ENCODE results near the gene ST8SIA1. TPM values are rescaled to one million over a fixed set of nuclear protein-coding genes. Genes with fewer than 3 reads are reported as not detected.
A peak's percentile ranks its signal among the peaks of the same experiment; 100 is the strongest.
"Not testable (repeated sequence)": the region's sequence is repeated elsewhere in the genome, so short reads cannot be mapped to it uniquely, and the experiment has no call there.

The ST8SIA1 gene, protein sequence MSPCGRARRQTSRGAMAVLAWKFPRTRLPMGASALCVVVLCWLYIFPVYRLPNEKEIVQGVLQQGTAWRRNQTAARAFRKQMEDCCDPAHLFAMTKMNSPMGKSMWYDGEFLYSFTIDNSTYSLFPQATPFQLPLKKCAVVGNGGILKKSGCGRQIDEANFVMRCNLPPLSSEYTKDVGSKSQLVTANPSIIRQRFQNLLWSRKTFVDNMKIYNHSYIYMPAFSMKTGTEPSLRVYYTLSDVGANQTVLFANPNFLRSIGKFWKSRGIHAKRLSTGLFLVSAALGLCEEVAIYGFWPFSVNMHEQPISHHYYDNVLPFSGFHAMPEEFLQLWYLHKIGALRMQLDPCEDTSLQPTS
- 1.2 to 2.2 TPM (median 1.7 TPM) in 3 replicates for total RNA-seq

DNA sequence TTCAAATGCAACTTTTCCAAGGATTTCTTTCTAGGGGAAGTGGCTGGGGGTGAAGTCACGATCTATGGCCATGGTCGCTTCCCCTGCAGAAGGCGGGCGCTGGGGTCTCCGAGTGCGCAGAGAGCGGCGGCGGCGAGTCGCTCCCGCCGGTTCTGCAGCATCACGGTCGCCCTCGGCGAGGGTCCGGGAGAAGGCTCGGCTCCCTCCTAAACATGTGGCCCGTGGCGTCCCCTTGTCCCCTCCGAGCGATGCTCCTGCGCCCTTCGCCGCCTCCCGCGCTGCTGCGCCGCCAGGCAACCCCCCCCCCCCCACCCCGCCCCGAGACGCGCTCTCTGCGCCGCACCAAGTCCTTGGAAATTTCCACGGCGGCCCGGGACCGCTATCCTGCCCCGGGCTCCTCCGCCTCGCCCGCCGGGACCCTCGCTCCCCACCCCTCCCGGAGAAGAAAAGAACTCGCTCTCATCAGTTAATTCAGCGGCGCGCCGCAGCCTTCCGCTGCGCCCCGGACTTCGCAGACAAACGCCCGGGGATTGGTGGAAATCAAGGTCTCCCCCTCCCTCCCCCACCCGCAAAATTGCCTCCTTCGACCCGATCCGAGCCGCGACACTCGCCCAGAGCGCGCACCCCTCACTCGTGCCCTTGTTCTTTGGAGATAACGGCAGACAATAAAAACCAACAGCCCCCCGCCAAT, at the start of gene ST8SIA1:
TSS of gene ST8SIA1 (minus strand) at position 298 of the 691 bp plus-strand sequence. CDS start 475 bp downstream, outside the sequence.
- peak in 1 of 2 experiments; percentile 47 for DNase-seq (ENCODE audit: low spot score in 2 of 2, unreplicated experiment in 2 of 2)
- no peaks in the 10 kb centered on the region for H3K36me3 Mint-ChIP-seq
- H3K4me3 Mint-ChIP-seq: peak within 1 kb of the TSS; percentile 89
- H3K9me3 Mint-ChIP-seq: no peaks in the 10 kb centered on the region
- peaks cover 68% of the 10 kb centered on the region for H3K27me3 Mint-ChIP-seq (ENCODE audit: low read depth)
- H3K4me1 Mint-ChIP-seq: peaks cover 15% of the 10 kb centered on the region
- TF ChIP-seq, protein P1, sequence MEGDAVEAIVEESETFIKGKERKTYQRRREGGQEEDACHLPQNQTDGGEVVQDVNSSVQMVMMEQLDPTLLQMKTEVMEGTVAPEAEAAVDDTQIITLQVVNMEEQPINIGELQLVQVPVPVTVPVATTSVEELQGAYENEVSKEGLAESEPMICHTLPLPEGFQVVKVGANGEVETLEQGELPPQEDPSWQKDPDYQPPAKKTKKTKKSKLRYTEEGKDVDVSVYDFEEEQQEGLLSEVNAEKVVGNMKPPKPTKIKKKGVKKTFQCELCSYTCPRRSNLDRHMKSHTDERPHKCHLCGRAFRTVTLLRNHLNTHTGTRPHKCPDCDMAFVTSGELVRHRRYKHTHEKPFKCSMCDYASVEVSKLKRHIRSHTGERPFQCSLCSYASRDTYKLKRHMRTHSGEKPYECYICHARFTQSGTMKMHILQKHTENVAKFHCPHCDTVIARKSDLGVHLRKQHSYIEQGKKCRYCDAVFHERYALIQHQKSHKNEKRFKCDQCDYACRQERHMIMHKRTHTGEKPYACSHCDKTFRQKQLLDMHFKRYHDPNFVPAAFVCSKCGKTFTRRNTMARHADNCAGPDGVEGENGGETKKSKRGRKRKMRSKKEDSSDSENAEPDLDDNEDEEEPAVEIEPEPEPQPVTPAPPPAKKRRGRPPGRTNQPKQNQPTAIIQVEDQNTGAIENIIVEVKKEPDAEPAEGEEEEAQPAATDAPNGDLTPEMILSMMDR (IDR thresholded peaks at IDR 0.05; ENCODE audit: unreplicated experiment): no peak
- H3K27ac Mint-ChIP-seq: peak within 1 kb of the TSS; percentile 48

DNA sequence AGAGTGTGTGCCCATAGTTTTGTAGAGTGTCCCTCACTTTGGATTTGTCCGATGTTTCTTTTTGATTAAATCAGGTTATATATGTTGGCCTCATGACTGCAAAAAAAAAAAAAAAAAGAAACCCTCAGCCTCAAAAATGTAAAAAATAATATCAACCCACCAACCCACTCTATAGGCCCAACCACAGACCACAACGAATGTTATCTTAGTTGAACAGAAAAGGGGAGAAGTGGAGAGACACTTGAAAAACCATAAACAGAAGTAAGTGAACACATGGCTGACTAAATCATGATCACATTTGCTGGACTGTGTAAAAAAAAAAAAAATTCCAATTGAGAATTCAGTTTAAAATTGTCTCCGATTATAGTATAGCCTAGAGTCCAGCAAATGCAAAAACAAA, 45.5 kb upstream of the ST8SIA1 start:
- H3K4me3 Mint-ChIP-seq: no peak overlapping the region
- TF ChIP-seq, protein P1 (IDR thresholded peaks at IDR 0.05; ENCODE audit: unreplicated experiment): no peak

DNA sequence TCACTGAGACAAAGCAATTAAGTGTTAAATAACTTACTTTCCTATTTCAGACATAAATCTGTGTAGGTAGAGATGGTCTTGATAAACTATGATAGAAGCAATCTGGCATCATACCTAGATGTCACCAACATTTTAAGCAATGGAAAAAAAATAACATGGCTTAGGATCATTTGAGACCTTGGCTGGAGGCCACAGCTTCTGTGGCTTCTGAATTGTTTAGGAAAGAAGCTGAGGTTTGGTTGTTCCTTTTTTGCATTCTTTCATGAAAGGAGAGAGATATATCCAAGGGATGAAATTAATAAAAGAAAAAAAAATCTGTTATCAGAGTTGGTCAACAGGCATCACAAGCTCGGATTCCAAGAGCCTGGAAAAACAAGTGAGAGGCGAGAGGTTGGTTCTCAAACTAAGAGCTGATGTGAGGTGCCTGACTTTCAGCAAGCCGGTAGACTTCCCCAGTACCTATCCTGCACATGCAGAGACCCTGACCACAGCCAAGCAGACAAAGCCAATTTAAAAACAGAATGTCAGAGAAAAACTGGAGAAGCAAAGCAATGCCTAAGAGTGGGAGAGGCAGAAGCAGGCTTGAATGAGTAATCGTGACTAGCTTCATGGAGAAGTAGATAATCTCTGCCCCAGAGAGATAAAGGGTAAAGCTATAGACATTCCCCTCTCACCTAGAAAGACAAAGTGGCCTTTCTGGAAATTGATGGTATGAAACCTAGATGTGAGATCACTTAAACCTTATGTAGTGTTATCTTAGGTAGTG, 43.4 kb upstream of the ST8SIA1 start:
- Mint-ChIP-seq H3K9me3 (no peaks in the 10 kb centered on the region), H3K4me1 (no peaks in the 10 kb centered on the region)
- DNase-seq (ENCODE audit: low spot score in 2 of 2, unreplicated experiment in 2 of 2): no peak

More for the DNA sequence above, 45.5 kb upstream of the ST8SIA1 start:
- DNase-seq (ENCODE audit: low spot score in 2 of 2, unreplicated experiment in 2 of 2): no peak
- Mint-ChIP-seq H3K27ac (no peak overlapping the region), H3K27me3 (ENCODE audit: low read depth) (no peaks in the 10 kb centered on the region), H3K4me1 (no peaks in the 10 kb centered on the region), H3K36me3 (no peaks in the 10 kb centered on the region), H3K9me3 (no peaks in the 10 kb centered on the region)

DNA sequence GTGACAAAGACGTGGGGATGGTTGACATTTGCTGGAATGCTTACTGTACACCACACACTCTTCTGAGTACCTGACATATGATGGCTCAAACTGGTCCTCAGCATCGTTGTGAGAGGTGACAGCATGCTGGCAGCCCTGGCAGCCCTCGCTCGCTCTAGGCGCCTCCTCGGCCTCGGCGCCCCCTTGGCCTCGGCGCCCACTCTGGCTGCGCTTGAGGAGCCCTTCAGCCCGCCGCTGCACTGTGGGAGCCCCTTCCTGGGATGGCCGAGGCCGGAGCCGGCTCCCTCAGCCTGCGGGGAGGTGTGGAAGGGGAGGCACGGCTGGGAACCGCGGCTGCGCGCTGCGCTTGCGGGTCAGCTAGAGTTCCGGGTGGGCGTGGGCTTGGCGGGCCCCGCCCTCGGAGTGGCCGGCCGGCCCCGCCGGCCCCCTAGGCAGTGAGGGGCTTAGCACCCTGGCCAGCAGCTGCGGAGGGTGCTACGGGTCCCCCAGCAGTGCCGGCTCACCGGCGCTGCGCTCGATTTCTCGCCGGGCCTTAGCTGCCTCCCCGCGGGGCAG, 42.2 kb upstream of the ST8SIA1 start:
- H3K4me3 Mint-ChIP-seq; DNase-seq (ENCODE audit: low spot score in 2 of 2, unreplicated experiment in 2 of 2); H3K4me1 Mint-ChIP-seq; H3K27me3 Mint-ChIP-seq (ENCODE audit: low read depth); H3K27ac Mint-ChIP-seq; H3K9me3 Mint-ChIP-seq; H3K36me3 Mint-ChIP-seq: not testable (repeated sequence)

More for the DNA sequence above, 43.4 kb upstream of the ST8SIA1 start:
- TF ChIP-seq, protein P1 (IDR thresholded peaks at IDR 0.05; ENCODE audit: unreplicated experiment): no peak
- Mint-ChIP-seq H3K27me3 (ENCODE audit: low read depth) (no peaks in the 10 kb centered on the region), H3K27ac (no peak overlapping the region), H3K36me3 (no peaks in the 10 kb centered on the region), H3K4me3 (no peak overlapping the region)

DNA sequence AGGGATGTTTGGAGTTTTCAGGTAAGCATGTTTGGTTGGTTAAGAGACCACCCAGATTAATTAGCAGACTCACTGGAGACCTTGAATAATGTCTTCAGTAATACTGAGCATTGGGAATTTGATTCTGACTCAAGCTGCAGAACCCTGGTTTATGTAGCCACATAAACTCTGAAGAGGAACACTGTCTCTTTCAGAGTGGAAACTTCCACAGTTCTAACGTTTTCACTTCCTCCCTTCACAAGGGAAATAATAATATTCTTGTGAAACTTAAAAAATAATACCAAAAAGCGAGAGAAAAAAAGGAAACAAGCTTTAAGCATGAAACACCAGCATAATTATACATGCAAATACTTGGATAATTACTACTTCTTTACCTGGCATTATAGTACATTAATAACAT, 40.0 kb upstream of the ST8SIA1 start:
- DNase-seq (ENCODE audit: low spot score in 2 of 2, unreplicated experiment in 2 of 2): no peak
- Mint-ChIP-seq H3K27me3 (ENCODE audit: low read depth) (no peaks in the 10 kb centered on the region), H3K27ac (no peak overlapping the region), H3K4me3 (no peak overlapping the region), H3K36me3 (no peaks in the 10 kb centered on the region), H3K9me3 (peaks cover 5% of the 10 kb centered on the region), H3K4me1 (no peaks in the 10 kb centered on the region)
- TF ChIP-seq, protein P1 (IDR thresholded peaks at IDR 0.05; ENCODE audit: unreplicated experiment): no peak

Data from mesothelial cell of epicardium (in vitro differentiated cells).